Activated naive CD4-positive, alpha-beta T cell treated with Interleukin-2 at 50 U/mL for 16 hours (primary cell): ENCODE measurements around the gene CHTF8.

ENCODE experiments used
- DNase-seq: peaks from one replicate; pipeline ENCODE4 v3.0.0-alpha.2; 2020

Gene CHTF8

GRCh38 chr16:69079697-69080096 lies 52.7 kb downstream of the CHTF8 start:
- no peak for DNase-seq

GRCh38 chr16:69078073-69078472 lies 54.3 kb downstream of the CHTF8 start:
- no peak for DNase-seq

DNA sequence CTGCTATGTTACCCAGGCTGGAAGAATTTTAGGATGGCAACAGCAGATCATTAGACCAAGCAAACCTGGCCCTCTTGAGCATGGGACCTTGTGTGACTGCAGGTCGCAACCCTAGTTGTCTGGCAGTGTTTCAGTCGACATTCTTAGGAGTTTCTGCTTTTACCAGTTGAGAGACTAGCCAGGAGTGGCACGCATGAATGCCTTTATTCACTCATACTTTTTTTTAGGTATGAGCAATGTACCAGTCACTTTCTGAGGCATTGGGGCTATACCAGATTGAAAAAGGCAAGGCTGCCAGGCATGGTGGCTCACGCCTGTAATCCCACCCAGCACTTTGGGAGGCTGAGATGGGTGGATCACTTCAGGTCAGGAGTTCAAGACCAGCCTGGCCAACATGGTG lies 55.1 kb downstream of the CHTF8 start:
- DNase-seq = no peak

DNA sequence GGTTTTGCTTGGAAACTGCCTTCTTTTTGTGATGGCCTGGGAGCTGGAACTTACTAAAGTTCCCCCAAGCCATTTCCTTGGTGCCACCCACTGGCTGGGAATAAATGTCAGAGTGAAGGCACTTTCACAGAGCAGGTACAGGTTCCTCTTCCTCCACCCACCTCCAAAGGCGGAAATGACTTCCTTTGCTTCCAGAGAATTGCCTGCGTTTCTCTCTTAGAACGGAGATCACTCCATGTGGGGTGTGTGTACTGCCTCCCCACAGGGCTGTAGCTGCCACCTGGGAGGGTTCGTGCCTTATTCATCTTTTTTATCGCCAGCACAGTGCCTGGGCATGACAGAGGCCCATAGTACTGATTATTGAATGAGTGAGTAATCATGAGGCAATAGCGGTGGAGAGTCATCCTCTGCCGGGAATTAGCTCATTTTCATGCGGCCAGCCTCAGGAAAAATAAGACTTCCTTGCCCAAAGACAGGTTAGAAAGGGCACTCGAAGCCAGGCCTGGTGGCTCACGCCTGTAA lies 59.1 kb downstream of the CHTF8 start:
- DNase-seq = no peak

DNA sequence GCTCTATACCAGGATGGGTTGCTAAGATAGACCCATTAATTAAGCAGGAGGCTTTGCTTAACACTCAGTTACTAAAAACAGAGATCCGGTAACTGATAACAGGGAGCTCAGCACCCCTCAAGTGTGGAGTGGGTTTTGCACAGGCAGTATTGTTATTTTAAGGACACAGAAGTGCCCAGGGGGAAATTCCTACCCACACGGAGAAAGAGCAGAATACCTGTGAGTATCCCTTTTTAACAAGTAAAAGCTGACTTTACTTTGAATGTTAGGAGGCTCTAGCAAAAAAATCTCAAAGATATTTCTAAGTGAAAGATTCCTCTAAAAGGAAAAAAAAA lies 59.8 kb downstream of the CHTF8 start:
- no peak for DNase-seq

DNA sequence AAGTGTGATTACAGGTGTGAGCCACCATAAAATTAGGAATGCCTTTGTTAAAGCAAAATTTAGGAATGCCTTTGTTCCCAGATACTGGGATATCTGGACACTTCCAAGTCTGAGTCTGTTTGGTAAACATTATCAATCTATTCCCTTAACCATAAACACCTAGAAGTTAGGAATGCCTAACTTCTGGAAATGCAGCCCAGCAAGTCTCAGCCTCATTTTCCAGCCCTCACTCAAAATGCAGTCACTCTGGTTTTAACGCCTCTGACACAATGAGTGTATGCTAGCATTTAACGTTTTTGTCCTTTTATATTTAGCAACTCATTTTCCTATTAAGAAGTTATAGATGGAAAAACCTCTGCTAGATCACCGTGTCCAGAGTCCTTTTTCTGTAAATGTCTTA lies 61.4 kb downstream of the CHTF8 start:
- DNase-seq = no peak

- no peak for DNase-seq
Observed at GRCh38 chr16:69069504-69069903, 62.9 kb downstream of the CHTF8 start.
